Measurements from ENCODE around the gene DNER.
A peak's percentile ranks its signal among the peaks of the same experiment; 100 is the strongest.
"Not testable (repeated sequence)": the region's sequence is repeated elsewhere in the genome, so short reads cannot be mapped to it uniquely, and the experiment has no call there.

Gene DNER

GRCh38 chr2:229614021-229614420 is 100.3 kb downstream of the DNER start:
- H3K9ac ChIP-seq (ENCODE audit: low read depth, low read length); H3K9me3 ChIP-seq (ENCODE audit: insufficient read depth, low read depth, low read length); H3K36me3 ChIP-seq (ENCODE audit: insufficient read depth, low read length); H3K27ac ChIP-seq (ENCODE audit: low read depth, low read length); H3K4me3 ChIP-seq (ENCODE audit: low read length); H3K4me1 ChIP-seq (ENCODE audit: insufficient read depth, low read length); H3K27me3 ChIP-seq (ENCODE audit: insufficient read depth, low read length): not testable (repeated sequence)
- 92% methylated on average over 2 of the region's 4 CpGs for WGBS

GRCh38 chr2:229612384-229612971 is 101.9 kb downstream of the DNER start:
- Histone ChIP-seq H3K27ac (ENCODE audit: low read depth, low read length) (no peak overlapping the region), H3K9me3 (ENCODE audit: insufficient read depth, low read depth, low read length) (no peaks in the 10 kb centered on the region), H3K4me3 (ENCODE audit: low read length) (no peak overlapping the region), H3K27me3 (ENCODE audit: insufficient read depth, low read length) (no peaks in the 10 kb centered on the region), H3K36me3 (ENCODE audit: insufficient read depth, low read length) (no peaks in the 10 kb centered on the region), H3K9ac (ENCODE audit: low read depth, low read length) (no peak overlapping the region), H3K4me1 (ENCODE audit: insufficient read depth, low read length) (no peaks in the 10 kb centered on the region)
- WGBS: 94% methylated on average over 5 of the region's 7 CpGs

- 95% methylated on average over 2 of the region's 2 CpGs for WGBS
- H3K27ac ChIP-seq (ENCODE audit: low read depth, low read length): no peak overlapping the region
- H3K9me3 ChIP-seq (ENCODE audit: insufficient read depth, low read depth, low read length): no peaks in the 10 kb centered on the region
- H3K27me3 ChIP-seq (ENCODE audit: insufficient read depth, low read length): no peaks in the 10 kb centered on the region
- H3K4me1 ChIP-seq (ENCODE audit: insufficient read depth, low read length): no peaks in the 10 kb centered on the region
- H3K36me3 ChIP-seq (ENCODE audit: insufficient read depth, low read length): no peaks in the 10 kb centered on the region
- H3K9ac ChIP-seq (ENCODE audit: low read depth, low read length): no peak overlapping the region
- no peak overlapping the region for H3K4me3 ChIP-seq (ENCODE audit: low read length)
Measured at GRCh38 chr2:229611360-229611759, 103.0 kb downstream of the DNER start.

- H3K27me3 ChIP-seq (ENCODE audit: insufficient read depth, low read length): no peaks in the 10 kb centered on the region
- H3K9me3 ChIP-seq (ENCODE audit: insufficient read depth, low read depth, low read length): no peaks in the 10 kb centered on the region
- no peak overlapping the region for H3K9ac ChIP-seq (ENCODE audit: low read depth, low read length)
- H3K36me3 ChIP-seq (ENCODE audit: insufficient read depth, low read length): no peaks in the 10 kb centered on the region
- no peaks in the 10 kb centered on the region for H3K4me1 ChIP-seq (ENCODE audit: insufficient read depth, low read length)
- no peak overlapping the region for H3K4me3 ChIP-seq (ENCODE audit: low read length)
- no peak overlapping the region for H3K27ac ChIP-seq (ENCODE audit: low read depth, low read length)
- WGBS: 84% methylated on average over 2 of the region's 2 CpGs
Measured at GRCh38 chr2:229610872-229611271, 103.5 kb downstream of the DNER start.

GRCh38 chr2:229610333-229610732 is 104.0 kb downstream of the DNER start:
- Histone ChIP-seq H3K27me3 (ENCODE audit: insufficient read depth, low read length) (no peaks in the 10 kb centered on the region), H3K9ac (ENCODE audit: low read depth, low read length) (no peak overlapping the region), H3K4me3 (ENCODE audit: low read length) (no peak overlapping the region), H3K36me3 (ENCODE audit: insufficient read depth, low read length) (no peaks in the 10 kb centered on the region), H3K4me1 (ENCODE audit: insufficient read depth, low read length) (no peaks in the 10 kb centered on the region), H3K9me3 (ENCODE audit: insufficient read depth, low read depth, low read length) (no peaks in the 10 kb centered on the region), H3K27ac (ENCODE audit: low read depth, low read length) (no peak overlapping the region)
- 96% methylated on average over 12 of the region's 12 CpGs for WGBS

- H3K9me3 ChIP-seq (ENCODE audit: insufficient read depth, low read depth, low read length): no peaks in the 10 kb centered on the region
- no peak overlapping the region for H3K27ac ChIP-seq (ENCODE audit: low read depth, low read length)
- no peaks in the 10 kb centered on the region for H3K4me1 ChIP-seq (ENCODE audit: insufficient read depth, low read length)
- WGBS: 95% methylated on average over 3 of the region's 3 CpGs
- no peak overlapping the region for H3K9ac ChIP-seq (ENCODE audit: low read depth, low read length)
- no peaks in the 10 kb centered on the region for H3K27me3 ChIP-seq (ENCODE audit: insufficient read depth, low read length)
- no peaks in the 10 kb centered on the region for H3K36me3 ChIP-seq (ENCODE audit: insufficient read depth, low read length)
- H3K4me3 ChIP-seq (ENCODE audit: low read length): no peak overlapping the region
Measured at GRCh38 chr2:229601936-229602335, 112.4 kb downstream of the DNER start.

- Histone ChIP-seq H3K9ac (ENCODE audit: low read depth, low read length) (no peak overlapping the region), H3K4me1 (ENCODE audit: insufficient read depth, low read length) (no peaks in the 10 kb centered on the region), H3K4me3 (ENCODE audit: low read length) (no peak overlapping the region), H3K36me3 (ENCODE audit: insufficient read depth, low read length) (no peaks in the 10 kb centered on the region), H3K27me3 (ENCODE audit: insufficient read depth, low read length) (no peaks in the 10 kb centered on the region), H3K9me3 (ENCODE audit: insufficient read depth, low read depth, low read length) (no peaks in the 10 kb centered on the region), H3K27ac (ENCODE audit: low read depth, low read length) (no peak overlapping the region)
- WGBS: 86% methylated on average over 2 of the region's 2 CpGs
Measured at GRCh38 chr2:229601396-229601795, 113.0 kb downstream of the DNER start.

- 59% methylated on average over 3 of the region's 3 CpGs for WGBS
- Histone ChIP-seq H3K27ac (ENCODE audit: low read depth, low read length) (no peak overlapping the region), H3K27me3 (ENCODE audit: insufficient read depth, low read length) (no peaks in the 10 kb centered on the region)
Measured at GRCh38 chr2:229598227-229598626, 116.1 kb downstream of the DNER start.

GRCh38 chr2:229596796-229597195 is 117.6 kb downstream of the DNER start:
- Histone ChIP-seq H3K9me3 (ENCODE audit: insufficient read depth, low read depth, low read length) (no peaks in the 10 kb centered on the region), H3K4me1 (ENCODE audit: insufficient read depth, low read length) (no peaks in the 10 kb centered on the region), H3K4me3 (ENCODE audit: low read length) (no peak overlapping the region), H3K27ac (ENCODE audit: low read depth, low read length) (no peak overlapping the region), H3K36me3 (ENCODE audit: insufficient read depth, low read length) (no peaks in the 10 kb centered on the region), H3K27me3 (ENCODE audit: insufficient read depth, low read length) (no peaks in the 10 kb centered on the region), H3K9ac (ENCODE audit: low read depth, low read length) (no peak overlapping the region)
- 54% methylated on average over 7 of the region's 7 CpGs for whole genome bisulfite sequencing

More at GRCh38 chr2:229598227-229598626, 116.1 kb downstream of the DNER start:
- no peaks in the 10 kb centered on the region for H3K4me1 ChIP-seq (ENCODE audit: insufficient read depth, low read length)
- no peaks in the 10 kb centered on the region for H3K9me3 ChIP-seq (ENCODE audit: insufficient read depth, low read depth, low read length)
- no peak overlapping the region for H3K4me3 ChIP-seq (ENCODE audit: low read length)
- H3K9ac ChIP-seq (ENCODE audit: low read depth, low read length): no peak overlapping the region
- H3K36me3 ChIP-seq (ENCODE audit: insufficient read depth, low read length): no peaks in the 10 kb centered on the region

- 91% methylated on average over 9 of the region's 9 CpGs for WGBS
- Histone ChIP-seq H3K4me3 (ENCODE audit: low read length) (no peak overlapping the region), H3K27me3 (ENCODE audit: insufficient read depth, low read length) (no peaks in the 10 kb centered on the region), H3K27ac (ENCODE audit: low read depth, low read length) (no peak overlapping the region), H3K9ac (ENCODE audit: low read depth, low read length) (no peak overlapping the region), H3K36me3 (ENCODE audit: insufficient read depth, low read length) (no peaks in the 10 kb centered on the region), H3K9me3 (ENCODE audit: insufficient read depth, low read depth, low read length) (no peaks in the 10 kb centered on the region), H3K4me1 (ENCODE audit: insufficient read depth, low read length) (peaks cover 4% of the 10 kb centered on the region; the same call in 1 of the 2 replicates)
Measured at GRCh38 chr2:229591611-229592010, 122.7 kb downstream of the DNER start.

- H3K9ac ChIP-seq (ENCODE audit: low read depth, low read length): peak overlapping the region; percentile 42; the same call in 1 of the 2 replicates
Measured at GRCh38 chr2:229586746-229587705, 127.3 kb downstream of the DNER start.

More at GRCh38 chr2:229586746-229587705, 127.3 kb downstream of the DNER start:
- peak overlapping the region; percentile 41 for H3K4me3 ChIP-seq (ENCODE audit: low read length)
- no peaks in the 10 kb centered on the region for H3K27me3 ChIP-seq (ENCODE audit: insufficient read depth, low read length)
- no peaks in the 10 kb centered on the region for H3K36me3 ChIP-seq (ENCODE audit: insufficient read depth, low read length)
- no peak overlapping the region for H3K27ac ChIP-seq (ENCODE audit: low read depth, low read length)
- WGBS: 25% methylated on average over 20 of the region's 20 CpGs
- peaks cover 6% of the 10 kb centered on the region; the same call in 1 of the 2 replicates for H3K4me1 ChIP-seq (ENCODE audit: insufficient read depth, low read length)
- no peaks in the 10 kb centered on the region for H3K9me3 ChIP-seq (ENCODE audit: insufficient read depth, low read depth, low read length)

All from HUES64 (cell line).